Jurkat, Clone E6-1 (cell line): ENCODE data around the gene SRGAP1.
"Not testable (repeated sequence)": the region's sequence is repeated elsewhere in the genome, so short reads cannot be mapped to it uniquely, and the experiment has no call there.

Experiments used
- DNase-seq: peaks from one replicate; pipeline ENCODE4 v3.0.0-alpha.2; 2011; ENCODE audit warnings: low read depth, low spot score
- H3K4me3 ChIP-seq: 2 replicates; pipeline ENCODE4 v1.5.1; 2011; ENCODE audit warnings: mild to moderate bottlenecking, low read length, control low read depth, moderate library complexity

The SRGAP1 gene

DNA sequence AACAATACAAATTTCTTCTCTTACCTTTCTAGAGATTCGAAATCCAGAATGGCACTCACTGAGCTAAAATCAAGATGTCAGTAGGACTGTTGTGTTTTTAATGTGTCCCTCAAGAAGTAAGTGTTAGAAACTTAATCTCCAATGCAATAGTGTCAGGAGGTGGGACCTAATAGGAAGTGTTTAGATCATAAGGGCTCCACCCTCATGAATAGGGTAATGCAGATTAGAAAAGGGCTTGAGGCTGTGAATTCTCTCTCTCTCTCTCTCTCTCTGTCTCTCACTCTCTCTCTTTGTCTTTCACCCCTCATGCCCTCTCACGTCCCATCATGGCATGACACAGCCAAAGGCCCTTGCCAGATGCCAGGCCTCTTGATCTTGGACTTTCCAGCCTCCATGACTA lies 15.6 kb upstream of the SRGAP1 start:
- no peak for DNase-seq
- no peak overlapping the region for H3K4me3 ChIP-seq

DNA sequence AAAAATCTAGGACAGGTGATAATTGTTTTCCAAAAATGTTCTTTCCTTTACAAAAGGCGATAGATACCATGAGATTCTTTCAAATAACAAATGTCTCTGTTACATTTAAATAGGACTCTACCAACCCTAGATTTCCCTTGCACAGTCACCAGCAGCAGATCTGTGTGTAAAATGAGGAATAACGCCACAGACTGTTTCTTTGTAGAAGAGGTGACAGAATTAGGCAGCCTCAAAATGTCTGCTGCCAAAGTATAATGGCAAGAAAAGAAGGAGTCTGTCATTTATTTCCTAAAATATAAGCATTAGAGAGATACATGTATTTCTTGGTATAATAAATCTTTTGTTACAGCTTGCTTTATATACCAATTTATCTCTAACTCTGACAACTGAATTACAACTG lies 8.5 kb upstream of the SRGAP1 start:
- no peak for DNase-seq
- H3K4me3 ChIP-seq: no peak overlapping the region

DNA sequence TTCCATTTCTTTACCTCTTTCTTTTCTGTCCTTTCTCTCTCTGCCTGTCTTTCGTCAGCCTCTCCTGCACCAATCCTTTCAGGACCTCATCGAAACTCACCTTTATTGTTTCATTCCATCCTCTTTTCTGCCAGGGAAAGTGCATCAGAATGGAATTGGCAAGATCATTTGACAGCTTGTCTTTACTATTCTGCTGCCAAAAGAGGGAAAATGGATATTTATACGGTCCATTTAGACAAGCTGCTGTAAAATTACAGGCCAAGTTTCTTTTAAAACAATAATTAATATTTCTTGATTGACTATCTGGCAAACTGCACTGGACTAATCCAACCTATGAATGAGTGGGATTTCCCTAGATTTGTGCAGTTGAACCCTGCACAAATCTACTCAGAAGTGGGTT lies 7.6 kb upstream of the SRGAP1 start:
- no peak overlapping the region for H3K4me3 ChIP-seq
- DNase-seq: no peak

DNA sequence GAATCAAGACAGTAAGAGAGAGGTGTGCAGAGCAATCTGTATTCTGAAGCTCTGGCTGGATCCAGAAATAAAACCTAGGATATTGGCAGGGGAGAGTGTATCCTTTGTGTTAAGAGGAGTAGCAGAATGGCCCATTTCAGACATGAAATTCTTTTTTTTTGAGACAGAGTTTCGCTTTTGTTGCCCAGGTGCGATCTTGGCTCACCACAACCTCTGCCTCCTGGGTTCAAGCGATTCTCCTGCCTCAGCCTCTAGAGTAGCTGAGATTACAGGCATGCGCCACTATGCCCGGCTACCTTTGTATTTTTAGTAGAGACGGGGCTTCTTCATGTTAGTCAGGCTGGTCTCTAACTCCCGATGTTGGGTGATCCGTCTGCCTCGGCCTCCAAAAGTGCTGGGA lies 6.1 kb upstream of the SRGAP1 start:
- no peak for DNase-seq
- no peak overlapping the region for H3K4me3 ChIP-seq

DNA sequence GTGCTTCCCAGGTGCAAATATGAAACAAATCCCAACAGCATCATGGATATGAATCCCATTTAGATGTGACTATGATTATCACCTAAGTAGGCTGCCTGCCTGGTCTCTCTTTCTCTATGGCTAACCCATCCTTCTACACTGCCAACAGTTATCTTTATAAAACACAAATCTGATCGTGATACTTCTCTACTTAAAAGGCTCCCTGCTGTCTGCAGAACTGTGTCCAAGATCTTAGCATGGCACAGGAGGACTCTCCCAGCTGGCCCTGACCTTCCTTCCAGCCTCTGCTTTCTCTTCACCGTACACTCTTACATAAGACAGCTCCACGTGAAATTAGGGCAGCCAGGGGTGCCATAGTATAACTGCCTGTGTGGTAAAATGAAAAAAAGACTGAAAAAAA lies 3.5 kb upstream of the SRGAP1 start:
- DNase-seq: no peak
- no peak overlapping the region for H3K4me3 ChIP-seq

DNA sequence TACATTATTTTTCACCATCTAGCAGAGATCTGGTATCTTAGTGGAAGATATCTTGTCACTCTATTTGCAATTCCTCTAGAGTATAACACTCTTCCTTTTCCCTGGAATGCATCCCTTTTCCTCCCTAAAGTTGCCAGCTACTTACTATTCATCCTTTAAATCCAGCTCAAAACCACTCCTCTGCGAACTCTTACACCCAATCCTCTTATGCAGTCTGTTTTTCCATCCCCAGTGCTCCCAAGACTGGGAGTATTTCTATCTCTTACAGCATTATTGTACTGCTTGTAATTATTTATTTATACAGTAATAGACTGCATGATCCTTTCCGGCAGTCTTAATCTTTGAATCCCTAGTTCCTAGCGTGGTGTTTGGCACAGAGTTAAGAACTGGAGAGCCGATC lies 2.9 kb upstream of the SRGAP1 start:
- no peak for DNase-seq

DNA sequence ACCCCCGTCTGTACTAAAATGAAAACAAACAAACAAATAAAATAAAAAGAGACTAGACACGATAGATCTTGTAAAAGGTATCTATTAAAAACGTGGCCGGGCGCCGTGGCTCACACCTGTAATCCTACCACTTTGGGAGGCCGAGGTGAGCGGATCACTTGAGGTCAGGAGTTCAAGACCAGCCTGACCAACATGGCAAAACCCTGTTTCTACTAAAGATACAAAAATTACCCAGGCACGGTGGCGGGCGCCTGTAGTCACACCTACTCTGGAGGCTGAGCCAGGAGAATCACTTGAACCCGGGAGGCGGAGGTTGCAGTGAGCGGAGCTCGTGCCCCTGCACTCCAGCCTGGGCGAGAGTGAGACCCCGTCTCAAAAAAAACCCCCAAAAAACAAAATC lies 1.8 kb upstream of the SRGAP1 start:
- DNase-seq, H3K4me3 ChIP-seq: not testable (repeated sequence)

More for the DNA sequence above, 2.9 kb upstream of the SRGAP1 start:
- no peak overlapping the region for H3K4me3 ChIP-seq

DNA sequence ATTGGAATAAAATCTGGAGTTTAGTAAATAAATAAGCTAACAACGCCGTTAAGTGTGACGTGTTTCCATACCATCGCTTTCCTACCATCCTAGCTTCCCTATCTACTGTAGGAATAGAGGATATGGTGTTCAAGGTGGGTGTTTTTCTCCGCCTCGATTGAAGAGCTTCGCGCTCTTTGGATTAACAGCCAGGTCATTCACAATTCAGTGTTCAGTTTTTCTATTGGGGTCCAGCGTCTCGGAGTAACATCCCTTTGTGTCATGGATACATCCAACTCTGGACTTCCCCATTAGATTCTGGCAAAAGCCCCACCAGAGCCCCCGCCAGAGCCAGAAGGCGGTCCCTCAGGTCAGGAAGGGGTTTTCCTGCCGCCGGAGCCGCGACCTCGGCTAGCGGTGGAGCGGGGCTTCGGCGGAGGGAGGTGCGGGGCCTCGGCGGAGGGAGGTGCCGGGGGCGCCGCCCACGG lies 1.2 kb upstream of the SRGAP1 start:
- DNase-seq: no peak
- peak overlapping the region; percentile 51 for H3K4me3 ChIP-seq

DNA sequence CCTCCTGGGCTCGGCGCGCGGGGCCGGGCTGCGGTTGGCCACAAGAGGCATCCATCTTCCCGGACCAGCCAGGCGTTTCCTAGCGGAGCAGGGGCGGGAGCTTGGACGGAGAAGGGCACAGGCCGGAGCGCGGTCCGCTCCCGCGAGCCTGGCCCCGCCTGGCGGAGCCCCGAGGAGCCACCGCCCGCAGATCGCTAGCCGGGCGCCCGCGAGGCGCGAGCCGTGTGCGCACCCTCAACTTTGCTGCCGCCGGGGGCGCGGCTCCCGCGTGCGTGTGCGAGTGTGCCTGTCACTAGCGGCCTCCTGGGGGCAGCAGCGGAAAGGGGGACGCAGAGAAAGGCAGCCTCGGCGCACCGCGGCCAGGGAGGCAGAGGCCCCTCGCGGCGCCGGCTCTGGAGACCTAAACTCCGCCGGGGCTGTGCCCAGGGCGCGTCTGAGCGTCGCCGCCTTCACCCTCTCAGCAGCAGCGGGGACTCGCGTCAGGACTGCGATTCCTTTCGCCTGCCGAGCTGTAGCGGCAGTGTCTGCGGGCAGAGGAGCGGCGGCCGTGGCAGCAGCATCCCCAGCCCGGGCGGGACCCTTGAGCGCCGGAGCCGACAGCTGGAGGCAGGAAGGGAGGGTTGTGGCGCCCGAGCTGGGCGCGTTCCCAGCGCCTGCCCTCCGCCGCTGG lies 644 bp upstream of the SRGAP1 start:
- H3K4me3 ChIP-seq: peak overlapping the region; percentile 51
- DNase-seq: peak; percentile 69

DNA sequence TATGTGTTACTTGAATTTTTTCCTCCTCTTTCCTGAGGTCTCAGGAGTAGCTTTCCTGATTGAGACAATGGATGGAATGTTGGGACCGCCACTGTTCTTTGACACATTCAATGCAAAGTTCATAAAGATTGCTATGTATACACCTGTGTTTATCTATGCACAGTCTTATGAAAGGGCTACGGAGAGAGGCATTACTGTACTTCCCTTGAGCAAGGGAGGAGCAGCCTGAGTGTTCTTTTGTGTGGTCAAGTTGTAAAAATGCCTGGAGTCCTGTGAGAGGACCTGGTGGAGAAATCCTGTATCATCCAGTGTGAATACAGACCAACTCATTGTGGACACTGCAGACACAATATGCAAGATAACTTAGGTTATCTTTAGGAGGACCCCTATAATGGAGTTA lies 1.2 kb downstream of the SRGAP1 start:
- no peak for DNase-seq
- no peak overlapping the region for H3K4me3 ChIP-seq

DNA sequence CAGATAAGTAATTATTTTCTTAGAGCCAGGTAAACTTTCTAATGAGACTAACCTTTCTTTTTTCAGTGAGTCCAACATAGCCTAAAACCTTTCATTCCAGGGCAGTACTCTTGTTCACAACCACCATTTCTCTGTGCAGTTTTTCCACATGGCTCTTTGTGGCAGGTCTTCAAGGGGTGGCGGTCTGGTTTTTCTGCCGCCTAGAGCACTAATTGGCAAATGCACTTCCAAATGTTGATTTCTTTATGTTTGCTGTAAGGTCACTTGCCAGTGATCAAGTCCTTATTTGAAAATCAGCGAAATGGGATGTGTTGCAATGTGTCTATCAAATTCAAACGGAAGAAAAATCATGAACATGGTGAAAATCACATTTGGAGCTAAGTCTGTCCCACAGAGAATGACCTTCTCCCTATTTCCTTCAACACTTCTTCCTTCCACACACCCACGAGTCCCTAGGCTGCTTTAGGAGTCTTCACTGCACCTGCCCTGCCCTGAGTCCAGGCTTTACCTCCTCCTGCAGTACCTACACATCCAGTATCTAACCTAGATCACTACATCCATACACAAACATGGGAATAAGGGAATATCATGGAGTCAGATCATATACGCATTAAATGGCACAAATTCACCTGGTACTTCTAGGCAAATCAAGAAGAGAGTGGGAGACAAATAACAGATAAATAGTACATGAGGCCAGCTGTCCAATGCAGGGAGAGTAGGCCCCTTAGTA lies 1.9 kb downstream of the SRGAP1 start:
- no peak overlapping the region for H3K4me3 ChIP-seq
- no peak for DNase-seq

DNA sequence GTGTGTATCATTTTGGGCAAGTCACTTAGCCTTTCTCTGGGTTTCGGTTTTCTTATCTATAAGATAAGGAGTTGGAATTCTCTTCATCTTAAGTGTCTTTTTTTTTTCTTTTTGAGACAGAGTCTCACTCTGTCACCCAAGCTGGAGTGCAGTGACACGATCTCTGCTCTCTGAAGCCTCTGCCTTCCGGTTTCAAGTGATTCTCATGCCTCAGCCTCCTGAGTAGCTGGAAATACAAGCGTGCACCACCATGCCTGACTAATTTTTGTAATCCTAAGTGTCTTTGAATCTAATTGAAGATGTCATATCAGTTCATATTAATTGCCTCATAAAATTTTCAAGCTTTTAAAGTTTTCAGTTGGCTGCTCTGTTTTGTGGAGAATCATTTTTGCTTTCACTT lies 4.0 kb downstream of the SRGAP1 start:
- no peak for DNase-seq
- no peak overlapping the region for H3K4me3 ChIP-seq

DNA sequence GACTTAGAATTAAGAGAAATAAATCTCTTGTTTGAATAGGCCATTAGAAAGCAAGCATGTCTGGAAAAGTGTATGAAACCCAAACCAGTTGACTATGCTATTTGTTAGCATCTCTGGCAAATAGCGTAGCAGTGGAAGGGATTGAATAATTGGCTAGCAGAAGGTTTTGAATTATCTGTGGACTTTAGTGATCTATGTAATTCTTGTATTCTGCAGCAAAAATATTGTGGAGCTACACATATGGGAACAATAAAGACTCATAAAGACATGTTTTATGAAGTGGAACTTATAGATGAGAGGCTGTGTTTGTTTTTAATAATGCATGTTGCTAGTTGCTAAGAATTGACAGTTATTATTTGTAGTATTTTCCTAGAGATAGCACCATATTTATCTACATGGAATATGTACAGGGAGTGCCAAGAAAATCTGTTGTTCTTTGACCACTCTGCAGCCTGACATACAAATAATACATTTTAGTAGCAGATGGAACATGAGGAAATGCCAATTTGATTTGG lies 4.7 kb downstream of the SRGAP1 start:
- DNase-seq: no peak
- H3K4me3 ChIP-seq: no peak overlapping the region

DNA sequence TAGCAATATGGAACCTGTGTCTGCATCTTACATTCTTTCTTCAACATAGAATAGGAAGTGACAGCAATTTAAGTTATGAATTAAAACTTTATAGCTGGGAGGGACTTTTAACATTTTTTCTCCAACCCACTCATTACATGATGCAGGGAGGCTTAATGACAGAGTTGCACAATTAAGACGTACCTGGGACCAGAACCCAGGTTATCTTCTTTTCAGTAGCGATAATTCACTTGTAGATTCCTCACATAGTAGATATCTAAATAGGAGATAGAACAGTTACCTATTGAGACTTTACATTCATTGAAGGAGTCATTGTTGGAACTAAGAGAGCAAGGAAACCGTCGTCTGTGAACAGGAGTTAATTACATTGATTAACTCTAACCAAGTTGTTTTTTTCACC lies 5.1 kb downstream of the SRGAP1 start:
- DNase-seq: no peak

DNA sequence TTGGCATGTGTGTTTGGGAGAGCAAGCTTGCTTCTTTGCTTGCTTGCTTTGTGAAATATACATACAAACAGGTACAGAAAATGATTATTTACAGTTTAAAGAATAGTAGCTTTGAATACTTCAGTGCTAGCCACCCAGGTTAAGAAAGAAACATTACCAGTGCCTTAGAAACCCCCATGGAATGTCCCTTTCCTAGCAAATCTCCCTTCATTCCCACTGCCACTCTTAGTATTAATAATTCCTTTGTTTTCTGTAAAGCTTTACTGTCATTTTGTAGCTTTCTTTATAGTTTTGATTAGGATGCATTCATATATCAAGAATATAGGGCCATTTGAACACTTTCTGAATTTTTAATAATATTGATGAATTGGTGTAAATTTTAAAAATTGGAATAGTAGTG lies 9.5 kb downstream of the SRGAP1 start:
- DNase-seq: no peak
- H3K4me3 ChIP-seq: no peak overlapping the region

More for the DNA sequence above, 5.1 kb downstream of the SRGAP1 start:
- H3K4me3 ChIP-seq: no peak overlapping the region

DNA sequence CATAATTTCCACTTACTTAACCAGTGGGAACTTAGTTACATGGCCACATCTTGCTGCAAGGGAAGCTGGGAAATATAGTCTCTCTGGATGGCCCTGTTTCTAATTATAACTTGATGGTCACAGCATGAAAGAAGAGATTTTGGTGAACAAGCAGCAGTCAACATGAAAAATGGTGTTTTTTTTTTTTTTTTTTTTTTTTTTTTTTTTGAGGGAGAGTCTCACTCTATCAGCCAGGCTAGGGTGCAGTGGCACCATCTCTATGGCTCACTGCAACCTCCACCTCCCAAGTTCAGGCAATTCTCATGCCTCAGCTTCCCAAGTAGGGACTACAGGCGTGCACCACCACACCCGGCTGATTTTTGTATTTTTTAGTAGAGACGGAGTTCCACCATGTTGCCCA lies 10.8 kb downstream of the SRGAP1 start:
- no peak for DNase-seq
- H3K4me3 ChIP-seq: no peak overlapping the region

DNA sequence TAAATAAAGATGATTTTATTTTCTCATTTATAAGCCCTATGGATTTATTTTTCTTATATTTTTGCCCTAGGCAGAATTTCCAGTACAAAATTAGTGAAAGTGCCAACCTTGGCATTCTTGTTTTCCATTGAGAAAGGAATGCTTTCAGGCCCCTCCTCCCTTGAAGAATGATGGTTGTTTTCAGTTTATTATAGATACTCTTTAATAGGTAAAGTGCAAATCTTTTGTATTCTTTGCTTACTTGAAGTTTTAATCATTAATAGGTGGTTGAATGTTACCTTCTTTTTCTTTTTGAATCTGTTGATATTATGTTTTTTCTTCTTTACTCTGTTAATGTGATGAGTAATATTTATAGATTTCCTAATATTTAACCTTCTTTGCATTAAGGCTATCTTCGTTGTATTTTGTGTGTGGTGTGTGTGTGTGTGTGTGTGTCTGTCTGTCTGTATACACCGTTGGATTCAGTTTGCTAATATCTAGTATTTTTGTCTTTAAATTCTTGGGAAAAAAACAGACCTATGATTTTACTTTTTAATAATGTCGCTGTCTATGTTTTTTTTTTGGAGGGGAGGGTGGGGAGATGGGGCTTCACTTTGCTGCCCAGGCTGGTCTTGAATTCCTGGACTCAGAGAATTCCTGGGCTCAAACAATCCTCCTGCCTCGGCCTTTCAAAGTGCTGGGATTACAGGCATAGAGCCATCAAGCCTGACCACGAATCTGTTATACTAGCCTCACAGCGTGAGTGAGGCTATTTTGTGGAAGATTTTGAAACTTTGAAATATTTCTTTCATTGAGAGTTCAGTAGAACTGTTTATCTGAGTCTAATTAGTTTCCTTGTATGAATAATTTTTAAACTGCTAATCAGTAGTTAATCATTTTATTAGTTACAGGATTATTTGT lies 13.5 kb downstream of the SRGAP1 start:
- no peak overlapping the region for H3K4me3 ChIP-seq
- DNase-seq: no peak

DNA sequence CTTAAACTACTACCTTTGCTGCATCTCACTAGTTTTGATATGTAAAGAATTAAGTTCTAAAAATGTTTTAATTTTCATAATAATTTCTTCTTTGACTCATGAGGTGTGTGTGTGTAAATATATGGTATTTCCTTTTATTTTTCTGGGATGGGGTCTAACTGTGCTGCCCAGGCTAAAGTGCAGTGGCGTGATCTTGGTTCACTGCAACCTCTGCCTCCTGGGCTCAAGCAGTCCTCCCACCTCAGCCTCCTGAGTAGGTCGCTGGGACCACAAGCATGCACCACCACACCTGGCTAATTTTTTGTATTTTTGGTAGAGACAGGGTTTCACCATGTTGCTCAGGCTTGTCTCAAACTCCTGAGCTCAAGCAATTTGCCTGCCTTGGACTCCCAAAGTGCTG lies 15.4 kb downstream of the SRGAP1 start:
- not testable (repeated sequence) for H3K4me3 ChIP-seq, DNase-seq

DNA sequence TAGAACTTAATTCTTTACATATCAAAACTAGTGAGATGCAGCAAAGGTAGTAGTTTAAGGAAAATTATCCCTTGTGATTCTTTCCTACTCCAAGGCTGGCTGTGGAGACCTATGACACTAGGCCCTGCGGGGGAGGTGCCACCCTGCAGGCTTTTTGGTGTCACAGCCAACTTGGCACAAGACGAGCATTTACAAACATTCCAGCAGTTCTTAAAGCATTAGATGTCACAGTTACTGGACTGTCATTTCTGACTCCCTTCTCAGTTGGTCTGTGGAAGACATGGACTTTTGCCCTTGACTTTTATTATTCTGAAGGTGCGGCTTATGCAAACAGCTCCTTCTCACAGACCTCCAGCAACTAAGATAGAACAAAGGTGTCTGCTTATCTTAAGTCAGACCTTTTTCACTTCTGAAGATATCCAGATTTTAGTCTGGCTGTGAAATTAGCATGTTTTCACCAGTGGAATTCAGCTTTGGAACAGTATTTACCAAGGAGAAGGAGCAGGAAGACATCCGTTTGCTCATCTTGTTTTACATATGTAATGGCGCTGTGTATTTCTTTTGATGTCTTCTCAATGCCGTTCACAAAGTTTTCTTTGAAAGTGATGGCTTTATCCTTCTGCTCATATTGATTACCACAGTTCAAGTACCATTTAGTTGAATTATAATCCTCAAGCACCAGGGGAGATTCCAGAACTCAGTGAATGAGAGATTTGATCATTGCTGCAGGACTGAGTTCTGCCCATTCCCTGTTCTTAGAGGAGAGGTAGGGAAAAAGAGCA lies 17.9 kb downstream of the SRGAP1 start:
- DNase-seq: no peak
- H3K4me3 ChIP-seq: no peak overlapping the region
